Tibial artery (tissue), 4 donors: Measurements from ENCODE around the gene EHD4.

ENCODE experiments used
- DNase-seq, 2 donors: peaks; one replicate each; pipeline ENCODE4 v3.0.0-alpha.2; 2019
- H3K27ac ChIP-seq, 2 donors: fragments of 200-600 bp; sonication (generic) in 1 of 2; 1 replicate in 1 of 2; 2 replicates in 1 of 2; pipeline ENCODE4 v1.5.1; 2018 to 2019; ENCODE audit warnings: mild to moderate bottlenecking in 1 of 2
- H3K27me3 ChIP-seq, 2 donors: fragments of 200-600 bp; sonication (generic) in 1 of 2; one replicate each; pipeline versions ENCODE4 v1.5.1 to v1.6.0; 2016 to 2019
- H3K36me3 ChIP-seq, 3 donors: fragments of 200-600 bp; sonication (generic) in 2 of 3; one replicate each; pipeline ENCODE4 v1.5.1; 2016 to 2019; ENCODE audit warnings: mild to moderate bottlenecking in 2 of 3
- H3K4me1 ChIP-seq, 4 donors: fragments of 200-600 bp; sonication (generic) in 2 of 4; 1 replicate in 3 of 4; 2 replicates in 1 of 4; pipeline ENCODE4 v1.5.1; 2016 to 2019
- H3K4me3 ChIP-seq, 2 donors: fragments of 200-600 bp; sonication (generic) in 1 of 2; 1 replicate in 1 of 2; 2 replicates in 1 of 2; pipeline ENCODE4 v1.5.1; 2018 to 2019; ENCODE audit warnings: mild to moderate bottlenecking in 2 of 2
- H3K9me3 ChIP-seq, 3 donors: fragments of 200-600 bp; sonication (generic) in 1 of 3; one replicate each; pipeline ENCODE4 v1.5.1; 2016 to 2019
- CTCF ChIP-seq, 2 experiments: fragments of 200-600 bp in 1 of 2; fragments of 450-650 bp in 1 of 2; IDR thresholded peaks; one replicate each; pipeline ENCODE4 v1.5.1; 2017 to 2019; ENCODE audit warnings: antibody characterized with exemption in 2 of 2, mild to moderate bottlenecking in 1 of 2, moderate library complexity in 1 of 2
- intact Hi-C: fragments of 100-400 bp; cut with DNase I; formaldehyde crosslinking; loops from one replicate; pipeline ENCODE4 v1.15.0; 2023; ENCODE audit warnings: low total_unique reads

EHD4 gene

GRCh38 chr15:41862515-41863116 is 109.7 kb downstream of the EHD4 start:
- H3K36me3 ChIP-seq: no peaks in the 10 kb centered on the region
- no peaks in the 10 kb centered on the region for H3K9me3 ChIP-seq
- DNase-seq: no peak
- no peak overlapping the region for H3K4me3 ChIP-seq
- H3K27ac ChIP-seq: no peak overlapping the region
- H3K4me1 ChIP-seq: no peaks in the 10 kb centered on the region
- no peaks in the 10 kb centered on the region for H3K27me3 ChIP-seq
- intact Hi-C loops: no loop called here
- no peak for TF ChIP-seq CTCF (IDR thresholded peaks at IDR 0.05)

GRCh38 chr15:41861736-41862356 is 110.5 kb downstream of the EHD4 start:
- Histone ChIP-seq H3K27me3 (peaks cover 0 to 2% of the 10 kb centered on the region in 2 donors), H3K4me1 (no peaks in the 10 kb centered on the region), H3K4me3 (no peak overlapping the region), H3K36me3 (no peaks in the 10 kb centered on the region), H3K27ac (no peak overlapping the region), H3K9me3 (no peaks in the 10 kb centered on the region)
- no peak for DNase-seq
- no peak for TF ChIP-seq CTCF (IDR thresholded peaks at IDR 0.05)
- intact Hi-C loops: no loop called here

GRCh38 chr15:41860049-41860828 is 112.1 kb downstream of the EHD4 start:
- DNase-seq: no peak
- Histone ChIP-seq H3K4me3 (no peak overlapping the region), H3K36me3 (no peaks in the 10 kb centered on the region), H3K27ac (no peak overlapping the region), H3K9me3 (no peaks in the 10 kb centered on the region), H3K27me3 (peaks cover 0 to 16% of the 10 kb centered on the region in 2 donors), H3K4me1 (no peaks in the 10 kb centered on the region)
- TF ChIP-seq CTCF (IDR thresholded peaks at IDR 0.05): no peak
- intact Hi-C loops: no loop called here

- intact Hi-C loops: no loop called here
- Histone ChIP-seq H3K4me1 (no peaks in the 10 kb centered on the region), H3K27ac (no peak overlapping the region), H3K36me3 (no peaks in the 10 kb centered on the region), H3K9me3 (no peaks in the 10 kb centered on the region), H3K27me3 (peaks cover 0 to 31% of the 10 kb centered on the region in 2 donors), H3K4me3 (no peak overlapping the region)
- no peak for TF ChIP-seq CTCF (IDR thresholded peaks at IDR 0.05)
- no peak for DNase-seq
These were observed 113.6 kb downstream of the EHD4 start for GRCh38 chr15:41858756-41859155.

GRCh38 chr15:41857316-41857715 is 115.0 kb downstream of the EHD4 start:
- intact Hi-C loops: no loop called here
- Histone ChIP-seq H3K27ac (no peak overlapping the region), H3K27me3 (peaks cover 0 to 45% of the 10 kb centered on the region in 2 donors), H3K4me3 (no peak overlapping the region), H3K36me3 (no peaks in the 10 kb centered on the region), H3K9me3 (no peaks in the 10 kb centered on the region), H3K4me1 (no peaks in the 10 kb centered on the region)
- DNase-seq: no peak
- TF ChIP-seq CTCF (IDR thresholded peaks at IDR 0.05): no peak
